ENCODE data around the gene RNU7-1. TPM values are rescaled to one million over a fixed set of nuclear protein-coding genes. Genes with fewer than 3 reads are reported as not detected.

Gene RNU7-1
- not detected for total RNA-seq

GRCh38 chr12:6943722-6944380 is at the start of gene RNU7-1, which contains the start of gene C12orf57:
RNU7-1 (plus strand) TSS chr12:6943816.
C12orf57 (plus strand) TSS chr12:6944022; CDS start chr12:6944122, 100 bp downstream.

GRCh38 chr12:6904280-6905276 is 39.0 kb upstream of the RNU7-1 start, which contains the start of gene LRRC23:
LRRC23 (plus strand) TSS chr12:6904822; CDS start chr12:6905634, 812 bp downstream.

GRCh38 chr12:6914246-6914946 is 29.2 kb upstream of the RNU7-1 start, which contains the start of gene ENO2:
ENO2 (plus strand) TSS chr12:6914580; CDS start chr12:6915833, 1,253 bp downstream.

GRCh38 chr12:6927379-6928021 is 16.1 kb upstream of the RNU7-1 start, which contains the start of gene ATN1:
ATN1 (plus strand) TSS chr12:6927959; CDS start chr12:6934002, 6,043 bp downstream.

GRCh38 chr12:6950811-6951540 is 7.4 kb downstream of the RNU7-1 start, which contains the start of gene PTPN6:
PTPN6 (plus strand) TSS chr12:6951356; CDS start chr12:6951513, 157 bp downstream.

Small RNAs within 50 kb of the gene (small RNA-seq; reads per million reads assigned to genes)
- gene MIR141 (ENCODE audit: low replicate concordance), result 72.3 reads per million, percentile 97 among the genes with 10 or more reads in this experiment
- gene MIR200C (ENCODE audit: low replicate concordance), result 24.4 reads per million, percentile 96 among the genes with 10 or more reads in this experiment
- gene RNU7-1 (ENCODE audit: low replicate concordance), result not detected
- gene SCARNA12 (ENCODE audit: low replicate concordance), result 0.88 reads per million, percentile 80 among the genes with 10 or more reads in this experiment

Other genes with a start within 250 kb of the RNU7-1 start
- gene PIANP, start 243.0 kb upstream of the RNU7-1 start, total RNA-seq, result 2.0 TPM
- gene COPS7A, start 219.8 kb upstream of the RNU7-1 start, total RNA-seq, result 47.0 TPM
- 86.4 TPM for gene MLF2, start 190.7 kb upstream of the RNU7-1 start, total RNA-seq
- 61.1 TPM for gene PTMS, start 177.5 kb upstream of the RNU7-1 start, total RNA-seq
- 0.47 TPM for gene LAG3, start 171.3 kb upstream of the RNU7-1 start, total RNA-seq
- gene CD4, start 154.3 kb upstream of the RNU7-1 start, total RNA-seq, result 18.3 TPM
- 13.5 TPM for gene GPR162, start 122.0 kb upstream of the RNU7-1 start, total RNA-seq
- gene P3H3, start 115.4 kb upstream of the RNU7-1 start, total RNA-seq, result 29.5 TPM
- gene GNB3, start 102.9 kb upstream of the RNU7-1 start, total RNA-seq, result 3.7 TPM
- gene CDCA3, start 92.5 kb upstream of the RNU7-1 start, total RNA-seq, result 18.0 TPM
- gene USP5, start 91.7 kb upstream of the RNU7-1 start, total RNA-seq, result 49.5 TPM
- gene TPI1, start 76.3 kb upstream of the RNU7-1 start, total RNA-seq, result 430 TPM
- 11.3 TPM for gene SPSB2, start 70.5 kb upstream of the RNU7-1 start, total RNA-seq
- 7.8 TPM for gene LRRC23, start 39.0 kb upstream of the RNU7-1 start, total RNA-seq
- gene ENO2, start 29.2 kb upstream of the RNU7-1 start, total RNA-seq, result 5.7 TPM
- 77.0 TPM for gene ATN1, start 15.9 kb upstream of the RNU7-1 start, total RNA-seq
- 146 TPM for gene C12orf57, start 206 bp downstream of the RNU7-1 start, total RNA-seq
- 21.1 TPM for gene PTPN6, start 7.5 kb downstream of the RNU7-1 start, total RNA-seq
- gene PHB2, start 26.8 kb downstream of the RNU7-1 start, total RNA-seq, result 186 TPM
- 26.9 TPM for gene EMG1, start 27.1 kb downstream of the RNU7-1 start, total RNA-seq
- gene LPCAT3, start 74.7 kb downstream of the RNU7-1 start, total RNA-seq, result 32.3 TPM
- 87.9 TPM for gene C1S, start 116.9 kb downstream of the RNU7-1 start, total RNA-seq
- 108 TPM for gene C1R, start 148.6 kb downstream of the RNU7-1 start, total RNA-seq
- 67.3 TPM for gene C1RL, start 165.4 kb downstream of the RNU7-1 start, total RNA-seq
- gene RBP5, start 185.1 kb downstream of the RNU7-1 start, total RNA-seq, result 17.7 TPM
- gene CLSTN3, start 186.6 kb downstream of the RNU7-1 start, total RNA-seq, result 76.3 TPM
- gene PEX5, start 245.9 kb downstream of the RNU7-1 start, total RNA-seq, result 39.7 TPM

Data from metanephros (tissue), 2 donors.